HEK293 (cell line): ENCODE data around the gene FIG4.

ENCODE experiments used
- BCL11A ChIP-seq: fragments of 450-650 bp; formaldehyde crosslinking; IDR thresholded peaks from 2 replicates; pipeline ENCODE4 v1.5.1; 2016; ENCODE audit warnings: low read depth, missing biosample characterization, missing genetic modification characterization
- HOXC10 ChIP-seq: sonication (generic); formaldehyde crosslinking; IDR thresholded peaks from 2 replicates; pipeline ENCODE4 v1.8.1; 2023; ENCODE audit warnings: mild to moderate bottlenecking, missing genetic modification reagents
- KLF1 ChIP-seq: fragments of 450-650 bp; formaldehyde crosslinking; IDR thresholded peaks from 2 replicates; pipeline ENCODE4 v1.5.1; 2016; ENCODE audit warnings: missing biosample characterization, missing genetic modification characterization
- KLF7 ChIP-seq: fragments of 450-650 bp; formaldehyde crosslinking; IDR thresholded peaks from 2 replicates; pipeline ENCODE4 v1.5.1; 2016; ENCODE audit warnings: missing biosample characterization, missing genetic modification characterization, borderline replicate concordance
- MYNN ChIP-seq: fragments of 450-650 bp; formaldehyde crosslinking; IDR thresholded peaks from 2 replicates; pipeline ENCODE4 v1.5.1; 2016; ENCODE audit warnings: missing biosample characterization, missing genetic modification characterization, borderline replicate concordance
- PRDM1 ChIP-seq: fragments of 450-650 bp; formaldehyde crosslinking; IDR thresholded peaks from 2 replicates; pipeline ENCODE4; 2016; ENCODE audit warnings: missing biosample characterization, missing genetic modification characterization
- RBAK ChIP-seq: fragments of 450-650 bp; formaldehyde crosslinking; IDR thresholded peaks from 2 replicates; pipeline ENCODE4 v1.5.1; 2016; ENCODE audit warnings: missing biosample characterization, missing genetic modification characterization
- SCRT1 ChIP-seq: fragments of 450-650 bp; formaldehyde crosslinking; IDR thresholded peaks from 2 replicates; pipeline ENCODE4 v1.5.1; 2016; ENCODE audit warnings: missing biosample characterization, missing genetic modification characterization, borderline replicate concordance
- SCRT2 ChIP-seq: fragments of 450-650 bp; formaldehyde crosslinking; IDR thresholded peaks from 2 replicates; pipeline ENCODE4 v1.5.1; 2016; ENCODE audit warnings: missing biosample characterization, missing genetic modification characterization
- SETDB1 ChIP-seq: IDR thresholded peaks from one replicate; pipeline ENCODE4 v1.6.1; 2017; ENCODE audit warnings: mild to moderate bottlenecking, low read length, moderate library complexity, mixed read lengths; ENCODE audit not compliant: insufficient read length
- YY2 ChIP-seq: fragments of 450-650 bp; formaldehyde crosslinking; IDR thresholded peaks from 2 replicates; pipeline ENCODE4 v1.5.1; 2016; ENCODE audit warnings: missing biosample characterization, missing genetic modification characterization
- ZBTB1 ChIP-seq: fragments of 450-650 bp; formaldehyde crosslinking; IDR thresholded peaks from 2 replicates; pipeline ENCODE4 v1.5.1; 2016; ENCODE audit warnings: missing biosample characterization, missing genetic modification characterization
- ZBTB17 ChIP-seq: fragments of 450-650 bp; formaldehyde crosslinking; IDR thresholded peaks from 2 replicates; pipeline ENCODE4 v1.5.1; 2016; ENCODE audit warnings: missing biosample characterization, missing genetic modification characterization
- ZBTB49 ChIP-seq: fragments of 450-650 bp; formaldehyde crosslinking; IDR thresholded peaks from 2 replicates; pipeline ENCODE4 v1.5.1; 2016; ENCODE audit warnings: missing biosample characterization, missing genetic modification characterization, low read depth
- ZNF121 ChIP-seq: fragments of 450-650 bp; formaldehyde crosslinking; IDR thresholded peaks from 2 replicates; pipeline ENCODE4 v1.5.1; 2016; ENCODE audit warnings: missing biosample characterization, missing genetic modification characterization
- ZNF146 ChIP-seq: fragments of 450-650 bp; formaldehyde crosslinking; IDR thresholded peaks from 2 replicates; pipeline ENCODE4 v1.5.1; 2016; ENCODE audit warnings: missing biosample characterization, missing genetic modification characterization
- ZNF169 ChIP-seq: fragments of 450-650 bp; formaldehyde crosslinking; IDR thresholded peaks from 2 replicates; pipeline ENCODE4 v1.5.1; 2016; ENCODE audit warnings: missing biosample characterization, missing genetic modification characterization
- ZNF174 ChIP-seq: fragments of 450-650 bp; formaldehyde crosslinking; IDR thresholded peaks from 2 replicates; pipeline ENCODE4 v1.5.0; 2017; ENCODE audit warnings: missing biosample characterization, mild to moderate bottlenecking, missing genetic modification characterization
- ZNF214 ChIP-seq: fragments of 450-650 bp; formaldehyde crosslinking; IDR thresholded peaks from 2 replicates; pipeline ENCODE4 v1.5.1; 2017; ENCODE audit warnings: missing biosample characterization, mild to moderate bottlenecking, missing genetic modification characterization, borderline replicate concordance
- ZNF239 ChIP-seq: fragments of 450-650 bp; formaldehyde crosslinking; IDR thresholded peaks from 2 replicates; pipeline ENCODE4 v1.5.1; 2016; ENCODE audit warnings: missing biosample characterization, missing genetic modification characterization
- ZNF280C ChIP-seq: fragments of 450-650 bp; formaldehyde crosslinking; IDR thresholded peaks from 2 replicates; pipeline ENCODE4 v1.5.1; 2016; ENCODE audit warnings: missing biosample characterization, missing genetic modification characterization
- ZNF426 ChIP-seq: fragments of 450-650 bp; formaldehyde crosslinking; IDR thresholded peaks from 2 replicates; pipeline ENCODE4 v1.5.1; 2017; ENCODE audit warnings: missing biosample characterization, missing genetic modification characterization, mild to moderate bottlenecking, inconsistent platforms, moderate library complexity
- ZNF529 ChIP-seq: fragments of 450-650 bp; formaldehyde crosslinking; IDR thresholded peaks from 2 replicates; pipeline ENCODE4 v1.5.1; 2017; ENCODE audit warnings: missing genetic modification characterization, missing biosample characterization; ENCODE audit not compliant: insufficient replicate concordance
- ZNF561 ChIP-seq: fragments of 450-650 bp; IDR thresholded peaks from 2 replicates; pipeline ENCODE4 v1.5.1; 2018; ENCODE audit warnings: missing biosample characterization, missing genetic modification characterization, borderline replicate concordance
- ZNF670 ChIP-seq: fragments of 450-650 bp; formaldehyde crosslinking; IDR thresholded peaks from 2 replicates; pipeline ENCODE4 v1.5.1; 2016; ENCODE audit warnings: missing biosample characterization, missing genetic modification characterization, low read depth
- ZNF704 ChIP-seq: fragments of 450-650 bp; formaldehyde crosslinking; IDR thresholded peaks from 2 replicates; pipeline ENCODE4 v1.5.1; 2016; ENCODE audit warnings: missing biosample characterization, missing genetic modification characterization
- ZNF777 ChIP-seq: fragments of 450-650 bp; formaldehyde crosslinking; IDR thresholded peaks from 2 replicates; pipeline ENCODE4 v1.5.1; 2017; ENCODE audit warnings: missing biosample characterization, missing genetic modification characterization, borderline replicate concordance
- TF ChIP-seq, protein P1 (sequence below): fragments of 450-650 bp; formaldehyde crosslinking; IDR thresholded peaks from 2 replicates; pipeline ENCODE4 v1.5.1; 2016; ENCODE audit warnings: missing biosample characterization, missing genetic modification characterization
- TF ChIP-seq, protein P2 (sequence below): fragments of 450-650 bp; formaldehyde crosslinking; IDR thresholded peaks from 2 replicates; pipeline ENCODE4 v1.5.1; 2017; ENCODE audit warnings: missing biosample characterization, missing genetic modification characterization
- TF ChIP-seq, protein P3 (sequence below): fragments of 450-650 bp; formaldehyde crosslinking; IDR thresholded peaks from 2 replicates; pipeline ENCODE4 v1.5.1; 2016; ENCODE audit warnings: missing biosample characterization, missing genetic modification characterization, low read depth

Gene FIG4

DNA sequence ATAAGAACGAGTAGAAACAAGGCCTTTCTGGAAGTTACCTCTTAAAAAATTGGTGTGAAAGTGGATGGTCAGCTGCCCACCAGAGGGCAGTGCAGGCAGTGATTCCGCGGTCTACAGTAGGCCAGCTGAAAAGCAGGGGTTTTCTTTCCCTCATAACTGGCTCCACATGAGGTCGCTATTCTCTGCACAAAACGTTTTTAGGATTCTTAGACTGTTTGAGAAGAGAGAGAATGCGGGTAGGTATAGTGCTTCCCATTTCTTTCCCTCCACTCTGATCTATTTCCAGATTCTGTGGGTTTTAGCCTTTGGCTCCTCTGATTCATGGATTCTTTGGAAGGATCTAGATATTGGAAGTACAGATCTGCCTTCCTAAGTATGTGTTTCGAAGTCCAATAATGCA is 14.2 kb downstream of the FIG4 start (continued):
- TF ChIP-seq ZNF670 (tag by site-specific recombination): no peak
- TF ChIP-seq ZNF777 (tag by site-specific recombination): no peak
- 0 out of 2 replicates have a peak, but pooled peaks have one; percentile 20 for TF ChIP-seq ZBTB17 (tag by site-specific recombination)
- TF ChIP-seq ZNF214 (tag by site-specific recombination): no peak
- no peak for TF ChIP-seq KLF7 (tag by site-specific recombination)
- 0 out of 2 replicates have a peak, but pooled peaks have one; percentile 29 for TF ChIP-seq PRDM1
- no peak for TF ChIP-seq SCRT2
- no peak for TF ChIP-seq ZNF704 (tag by site-specific recombination)
- TF ChIP-seq ZBTB49 (tag by site-specific recombination): no peak
- TF ChIP-seq, protein P1, sequence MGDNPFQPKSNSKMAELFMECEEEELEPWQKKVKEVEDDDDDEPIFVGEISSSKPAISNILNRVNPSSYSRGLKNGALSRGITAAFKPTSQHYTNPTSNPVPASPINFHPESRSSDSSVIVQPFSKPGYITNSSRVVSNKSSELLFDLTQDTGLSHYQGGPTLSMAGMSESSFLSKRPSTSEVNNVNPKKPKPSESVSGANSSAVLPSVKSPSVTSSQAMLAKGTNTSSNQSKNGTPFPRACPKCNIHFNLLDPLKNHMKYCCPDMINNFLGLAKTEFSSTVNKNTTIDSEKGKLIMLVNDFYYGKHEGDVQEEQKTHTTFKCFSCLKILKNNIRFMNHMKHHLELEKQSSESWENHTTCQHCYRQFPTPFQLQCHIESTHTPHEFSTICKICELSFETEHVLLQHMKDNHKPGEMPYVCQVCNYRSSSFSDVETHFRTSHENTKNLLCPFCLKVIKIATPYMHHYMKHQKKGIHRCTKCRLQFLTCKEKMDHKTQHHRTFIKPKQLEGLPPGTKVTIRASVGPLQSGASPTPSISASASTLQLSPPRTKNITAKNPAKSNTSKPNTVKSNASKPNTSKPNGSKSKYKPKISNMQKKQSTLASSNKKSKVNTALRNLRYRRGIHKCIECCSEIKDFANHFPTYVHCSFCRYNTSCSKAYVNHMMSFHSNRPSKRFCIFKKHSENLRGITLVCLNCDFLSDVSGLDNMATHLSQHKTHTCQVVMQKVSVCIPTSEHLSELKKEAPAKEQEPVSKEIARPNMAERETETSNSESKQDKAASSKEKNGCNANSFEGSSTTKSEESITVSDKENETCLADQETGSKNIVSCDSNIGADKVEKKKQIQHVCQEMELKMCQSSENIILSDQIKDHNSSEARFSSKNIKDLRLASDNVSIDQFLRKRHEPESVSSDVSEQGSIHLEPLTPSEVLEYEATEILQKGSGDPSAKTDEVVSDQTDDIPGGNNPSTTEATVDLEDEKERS (tag by site-specific recombination): no peak
- TF ChIP-seq ZNF561 (tag by site-specific recombination): peak; percentile 87
- TF ChIP-seq RBAK (tag by site-specific recombination): no peak
- TF ChIP-seq KLF1: no peak
- TF ChIP-seq ZNF280C (tag by site-specific recombination): no peak
- TF ChIP-seq ZNF174: no peak
- TF ChIP-seq ZNF146: no peak
- no peak for TF ChIP-seq BCL11A (tag by site-specific recombination)
- no peak for TF ChIP-seq ZBTB1 (tag by site-specific recombination)
- no peak for TF ChIP-seq ZNF529 (tag by site-specific recombination)
- no peak for TF ChIP-seq ZNF121
- TF ChIP-seq, protein P2, sequence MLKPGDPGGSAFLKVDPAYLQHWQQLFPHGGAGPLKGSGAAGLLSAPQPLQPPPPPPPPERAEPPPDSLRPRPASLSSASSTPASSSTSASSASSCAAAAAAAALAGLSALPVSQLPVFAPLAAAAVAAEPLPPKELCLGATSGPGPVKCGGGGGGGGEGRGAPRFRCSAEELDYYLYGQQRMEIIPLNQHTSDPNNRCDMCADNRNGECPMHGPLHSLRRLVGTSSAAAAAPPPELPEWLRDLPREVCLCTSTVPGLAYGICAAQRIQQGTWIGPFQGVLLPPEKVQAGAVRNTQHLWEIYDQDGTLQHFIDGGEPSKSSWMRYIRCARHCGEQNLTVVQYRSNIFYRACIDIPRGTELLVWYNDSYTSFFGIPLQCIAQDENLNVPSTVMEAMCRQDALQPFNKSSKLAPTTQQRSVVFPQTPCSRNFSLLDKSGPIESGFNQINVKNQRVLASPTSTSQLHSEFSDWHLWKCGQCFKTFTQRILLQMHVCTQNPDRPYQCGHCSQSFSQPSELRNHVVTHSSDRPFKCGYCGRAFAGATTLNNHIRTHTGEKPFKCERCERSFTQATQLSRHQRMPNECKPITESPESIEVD (tag by site-specific recombination): no peak
- TF ChIP-seq MYNN (tag by site-specific recombination): no peak
- TF ChIP-seq SETDB1: no peak
- no peak for TF ChIP-seq ZNF426 (tag by site-specific recombination)
- no peak for TF ChIP-seq SCRT1 (tag by site-specific recombination)
- TF ChIP-seq, protein P3, sequence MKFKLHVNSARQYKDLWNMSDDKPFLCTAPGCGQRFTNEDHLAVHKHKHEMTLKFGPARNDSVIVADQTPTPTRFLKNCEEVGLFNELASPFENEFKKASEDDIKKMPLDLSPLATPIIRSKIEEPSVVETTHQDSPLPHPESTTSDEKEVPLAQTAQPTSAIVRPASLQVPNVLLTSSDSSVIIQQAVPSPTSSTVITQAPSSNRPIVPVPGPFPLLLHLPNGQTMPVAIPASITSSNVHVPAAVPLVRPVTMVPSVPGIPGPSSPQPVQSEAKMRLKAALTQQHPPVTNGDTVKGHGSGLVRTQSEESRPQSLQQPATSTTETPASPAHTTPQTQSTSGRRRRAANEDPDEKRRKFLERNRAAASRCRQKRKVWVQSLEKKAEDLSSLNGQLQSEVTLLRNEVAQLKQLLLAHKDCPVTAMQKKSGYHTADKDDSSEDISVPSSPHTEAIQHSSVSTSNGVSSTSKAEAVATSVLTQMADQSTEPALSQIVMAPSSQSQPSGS (tag by site-specific recombination): no peak
- TF ChIP-seq ZNF169 (tag by site-specific recombination): no peak
- no peak for TF ChIP-seq ZNF239 (tag by site-specific recombination)
- TF ChIP-seq HOXC10 (CRISPR knock-in tag): no peak
- TF ChIP-seq YY2 (tag by site-specific recombination): no peak
